ENCODE data around the gene PSMC5.

PSMC5 gene

GRCh38 chr17:63821804-63822203 lies 5.4 kb upstream of the PSMC5 start:
- DNase-seq: no peak

GRCh38 chr17:63822537-63822936 lies 4.7 kb upstream of the PSMC5 start:
- no peak for DNase-seq

DNA sequence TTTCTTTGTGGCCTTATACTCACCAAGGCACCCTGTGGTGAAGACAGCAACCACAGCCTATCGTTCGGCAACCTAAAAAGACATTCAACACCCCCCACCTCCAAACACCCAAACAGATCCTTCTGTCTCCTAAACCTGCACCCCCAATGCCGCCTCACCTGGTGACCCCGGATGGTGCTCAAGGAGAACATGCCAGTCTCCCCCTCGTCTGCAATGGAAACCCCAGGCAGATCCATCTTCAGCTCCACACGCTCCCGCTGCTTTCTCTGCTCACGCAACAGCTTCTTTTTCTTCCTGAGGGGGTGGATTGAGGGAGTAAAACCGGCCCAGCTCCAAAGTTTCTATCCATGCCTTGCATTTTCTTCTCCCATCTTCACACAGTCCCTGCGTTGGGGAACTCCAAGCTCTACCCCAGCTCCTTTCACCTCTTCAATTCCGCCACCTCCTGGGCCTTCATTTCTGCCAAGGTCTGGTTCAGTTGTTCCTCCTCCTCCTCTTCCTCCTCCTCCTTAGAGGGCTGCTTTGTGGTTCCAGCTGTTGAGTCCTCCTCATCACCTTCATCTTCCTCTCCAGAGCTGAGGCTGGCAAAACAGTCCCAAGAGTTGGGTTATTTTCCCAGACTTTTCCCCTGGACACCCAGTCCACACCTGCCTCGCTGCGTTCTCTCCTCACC lies 3.4 kb upstream of the PSMC5 start:
- no peak for DNase-seq

DNA sequence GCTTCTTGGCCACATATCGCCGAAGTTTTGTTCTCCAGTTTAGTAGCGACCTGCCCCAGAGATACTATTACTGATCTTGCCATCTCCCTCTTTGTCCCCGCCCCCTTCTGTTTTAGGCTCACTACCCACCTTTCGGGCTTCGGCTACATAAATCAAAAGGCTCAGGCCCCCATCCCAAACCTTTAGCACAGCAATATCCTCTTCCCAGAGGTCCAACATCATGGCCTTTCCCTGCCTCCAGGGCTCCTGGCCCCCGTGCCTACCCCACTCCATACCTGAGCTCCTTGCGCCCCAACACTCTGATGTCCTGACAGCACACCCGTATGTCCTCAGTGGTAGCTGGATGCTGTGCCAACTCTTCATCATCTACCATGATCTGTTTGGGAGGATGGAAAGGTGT lies 2.9 kb upstream of the PSMC5 start:
- DNase-seq: no peak

- DNase-seq: no peak
Measured at GRCh38 chr17:63826468-63827001, 696 bp upstream of the PSMC5 start.

DNA sequence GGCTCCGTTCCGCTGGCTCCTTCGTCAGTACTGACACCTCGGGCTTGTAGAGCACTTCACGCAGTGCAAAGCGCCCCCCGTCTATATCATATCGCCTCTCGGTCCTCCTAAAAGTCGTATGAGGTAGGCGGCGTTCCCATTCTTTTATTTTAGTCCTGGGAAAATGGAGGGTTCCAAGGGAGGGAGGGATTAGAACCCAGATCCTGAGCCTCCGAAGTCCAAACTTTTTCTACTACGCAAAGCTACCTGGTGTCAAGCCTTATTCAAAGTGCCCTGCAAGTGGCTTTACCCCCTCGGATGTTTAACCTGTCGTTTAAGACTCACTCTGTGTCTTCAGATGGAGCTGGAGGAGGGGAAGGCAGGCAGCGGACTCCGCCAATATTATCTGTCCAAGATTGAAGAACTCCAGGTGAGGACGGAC lies 580 bp downstream of the PSMC5 start:
- DNase-seq: no peak

GRCh38 chr17:63828936-63829335 lies 1.7 kb downstream of the PSMC5 start:
- DNase-seq: no peak

GRCh38 chr17:63830278-63830677 lies 3.0 kb downstream of the PSMC5 start:
- no peak for DNase-seq

DNA sequence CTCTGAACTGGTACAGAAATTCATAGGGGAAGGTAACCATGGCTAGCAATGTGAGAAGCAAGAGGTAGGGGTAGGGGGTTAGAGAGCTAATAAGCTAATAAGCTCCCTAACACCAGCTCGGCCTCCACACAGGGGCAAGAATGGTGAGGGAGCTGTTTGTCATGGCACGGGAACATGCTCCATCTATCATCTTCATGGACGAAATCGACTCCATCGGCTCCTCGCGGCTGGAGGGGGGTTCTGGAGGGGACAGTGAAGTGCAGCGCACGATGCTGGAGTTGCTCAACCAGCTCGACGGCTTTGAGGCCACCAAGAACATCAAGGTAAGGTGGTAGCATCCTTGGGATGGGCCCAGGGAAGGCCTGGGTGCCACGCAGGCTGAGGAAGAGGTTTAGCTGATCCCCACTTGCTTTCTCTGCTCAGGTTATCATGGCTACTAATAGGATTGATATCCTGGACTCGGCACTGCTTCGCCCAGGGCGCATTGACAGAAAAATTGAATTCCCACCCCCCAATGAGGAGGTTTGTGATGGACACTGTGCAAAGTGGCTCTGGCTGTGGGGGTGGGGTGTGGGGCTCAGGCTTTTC lies 3.8 kb downstream of the PSMC5 start:
- DNase-seq: no peak

DNA sequence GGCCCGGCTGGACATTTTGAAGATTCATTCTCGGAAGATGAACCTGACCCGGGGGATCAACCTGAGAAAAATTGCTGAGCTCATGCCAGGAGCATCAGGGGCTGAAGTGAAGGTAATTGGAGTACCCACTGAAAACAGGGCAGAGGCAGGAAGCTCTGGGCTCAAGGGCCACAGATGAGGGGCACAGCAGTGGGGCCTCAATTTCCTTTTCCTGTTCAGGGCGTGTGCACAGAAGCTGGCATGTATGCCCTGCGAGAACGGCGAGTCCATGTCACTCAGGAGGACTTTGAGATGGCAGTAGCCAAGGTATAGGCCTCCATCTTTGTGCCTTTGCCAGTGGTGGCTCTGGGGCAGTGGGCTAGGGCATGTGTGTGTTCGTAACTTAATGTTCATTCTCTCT lies 4.3 kb downstream of the PSMC5 start:
- no peak for DNase-seq

- no peak for DNase-seq
Measured at GRCh38 chr17:63832014-63832413, 4.8 kb downstream of the PSMC5 start.

DNA sequence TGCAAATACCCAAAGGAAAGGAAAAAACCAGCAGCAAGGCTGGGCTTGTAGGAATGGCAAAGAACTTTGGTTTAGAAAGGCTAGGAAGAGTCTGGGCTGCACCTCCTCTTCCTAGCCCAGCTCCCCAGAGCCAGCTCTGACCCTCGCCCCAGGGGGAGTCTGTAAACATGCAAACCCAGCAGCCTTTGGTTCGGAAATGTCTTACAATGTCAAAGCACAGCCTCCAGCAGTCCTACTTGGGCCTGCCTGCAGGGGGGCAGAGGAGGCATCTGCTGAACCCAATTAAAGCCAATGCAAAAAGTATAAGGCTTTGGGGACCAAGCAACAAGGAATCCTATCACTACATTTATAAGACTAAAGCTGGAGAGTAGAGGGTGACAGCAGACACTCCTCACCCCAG lies 5.2 kb downstream of the PSMC5 start:
- DNase-seq: no peak

- DNase-seq: no peak
Measured at GRCh38 chr17:63833026-63833740, 6.0 kb downstream of the PSMC5 start.

DNA sequence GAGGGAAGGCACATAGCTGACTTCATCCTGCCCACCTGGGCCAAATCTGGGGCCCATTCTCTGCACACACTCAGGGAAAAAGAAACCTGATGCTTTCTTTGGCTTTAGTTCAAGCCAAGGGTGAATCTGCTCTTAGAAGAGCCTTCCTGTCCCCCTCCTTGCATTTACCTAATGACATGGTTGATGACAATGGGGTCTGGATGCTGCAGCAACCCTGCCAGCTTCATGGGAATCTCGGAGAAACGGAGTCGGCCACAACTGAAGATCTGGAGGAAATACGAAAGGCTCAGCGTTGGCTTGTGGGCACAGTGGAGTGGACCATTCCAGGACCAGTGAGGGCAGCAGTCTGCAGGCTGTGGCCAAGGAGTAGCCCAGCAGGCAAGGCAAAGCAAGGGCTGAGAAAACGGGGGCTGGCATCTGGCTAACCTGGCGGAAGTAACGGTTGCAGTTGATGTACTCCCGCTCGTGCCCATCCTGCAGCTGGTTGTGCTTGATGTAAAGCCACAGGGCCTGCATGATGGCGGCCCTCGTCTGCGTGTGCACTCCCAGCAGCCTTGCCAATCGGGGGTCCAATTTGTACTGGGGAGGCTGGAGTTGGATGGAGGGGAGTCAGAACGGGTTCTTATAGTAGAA lies 6.6 kb downstream of the PSMC5 start:
- DNase-seq: no peak

DNA sequence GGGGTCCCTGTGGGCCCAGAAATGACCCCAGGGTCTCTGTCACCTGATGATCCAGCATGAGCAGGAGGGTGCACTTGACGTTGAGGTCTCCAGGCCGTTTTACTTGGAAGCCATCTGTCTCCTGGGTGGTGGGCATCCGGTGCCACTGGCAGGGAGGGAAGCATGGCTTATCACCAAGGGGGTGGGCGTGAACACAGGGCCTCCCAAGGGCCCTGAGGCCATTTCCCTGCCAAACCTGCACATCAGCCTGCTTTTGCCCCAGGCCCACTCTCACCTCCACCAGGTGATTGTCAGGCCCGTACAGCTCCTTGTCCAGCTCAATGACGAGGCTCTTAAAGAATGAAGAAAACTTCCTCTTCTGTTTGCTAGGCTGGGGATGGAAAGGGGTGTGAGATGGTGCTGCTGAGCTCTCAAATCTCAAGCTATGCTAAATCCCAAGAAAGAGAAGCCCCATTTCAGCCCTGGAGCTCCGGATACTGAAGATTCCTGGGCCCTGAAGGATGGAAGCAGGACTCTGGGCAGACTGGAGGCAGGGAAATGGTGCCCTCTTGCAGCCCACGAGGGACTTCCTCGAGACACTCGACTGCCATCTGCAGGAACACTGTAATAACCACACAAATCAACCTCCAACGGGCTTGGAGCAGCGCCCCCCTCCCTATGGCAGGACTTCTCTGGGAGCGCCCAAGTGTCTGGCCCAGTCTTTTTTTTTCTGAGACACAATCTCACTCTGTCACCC lies 7.4 kb downstream of the PSMC5 start:
- peak; percentile 71 for DNase-seq

- DNase-seq: no peak
Measured at GRCh38 chr17:63835167-63835720, 8.0 kb downstream of the PSMC5 start.

DNA sequence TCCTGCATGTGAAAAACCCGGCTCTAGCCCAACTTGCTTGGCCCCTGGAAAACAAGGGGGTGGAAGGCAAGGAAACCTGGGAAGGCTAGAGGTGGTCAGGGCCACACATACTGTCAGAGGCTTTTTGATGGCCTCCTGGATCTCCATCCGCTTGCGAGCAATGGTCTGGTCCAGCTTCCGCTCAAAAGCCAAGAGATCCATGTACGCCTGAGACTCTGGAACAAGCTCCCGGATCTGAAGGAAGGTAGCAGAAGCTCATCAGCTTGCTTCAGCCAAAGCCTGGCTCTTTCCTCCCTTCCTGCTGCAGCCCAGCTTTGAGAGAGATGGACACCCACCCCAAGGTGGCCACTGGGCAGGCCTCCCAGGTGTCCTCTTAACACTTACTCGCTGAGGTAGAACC lies 9.6 kb downstream of the PSMC5 start:
- DNase-seq: no peak

GRCh38 chr17:63837480-63837879 lies 10.2 kb downstream of the PSMC5 start:
- DNase-seq: no peak

DNA sequence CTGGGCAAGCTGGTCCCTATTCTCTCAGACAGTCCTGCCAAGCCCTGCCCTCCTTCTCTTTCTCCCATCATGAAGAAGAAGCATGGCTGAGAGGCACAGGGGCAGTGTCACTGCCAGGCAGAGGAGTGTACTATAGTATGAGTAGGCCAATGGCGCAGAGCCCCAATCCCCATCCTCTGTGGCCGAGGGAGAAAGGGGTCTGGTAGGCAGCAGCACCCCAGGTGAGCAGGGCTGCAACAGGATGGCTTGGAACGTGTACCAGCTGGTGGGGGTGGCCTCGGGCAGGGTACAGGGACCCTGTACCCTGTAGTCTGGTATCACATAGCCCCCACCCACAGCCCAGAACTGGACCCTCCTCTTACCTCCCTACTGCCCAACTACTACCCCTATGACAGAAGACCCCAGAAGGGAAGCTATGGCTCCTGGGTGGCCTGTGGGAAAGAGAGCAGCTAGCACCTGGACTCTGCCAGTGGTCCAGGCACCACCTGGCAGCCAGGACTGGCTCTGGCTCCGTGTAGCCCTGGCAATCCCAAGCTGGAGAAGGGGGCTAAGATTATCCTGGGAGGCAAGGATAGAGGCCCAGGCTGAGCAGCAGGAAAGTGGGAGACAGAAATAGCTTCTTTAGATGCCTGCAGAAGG lies 10.8 kb downstream of the PSMC5 start:
- DNase-seq: no peak

DNA sequence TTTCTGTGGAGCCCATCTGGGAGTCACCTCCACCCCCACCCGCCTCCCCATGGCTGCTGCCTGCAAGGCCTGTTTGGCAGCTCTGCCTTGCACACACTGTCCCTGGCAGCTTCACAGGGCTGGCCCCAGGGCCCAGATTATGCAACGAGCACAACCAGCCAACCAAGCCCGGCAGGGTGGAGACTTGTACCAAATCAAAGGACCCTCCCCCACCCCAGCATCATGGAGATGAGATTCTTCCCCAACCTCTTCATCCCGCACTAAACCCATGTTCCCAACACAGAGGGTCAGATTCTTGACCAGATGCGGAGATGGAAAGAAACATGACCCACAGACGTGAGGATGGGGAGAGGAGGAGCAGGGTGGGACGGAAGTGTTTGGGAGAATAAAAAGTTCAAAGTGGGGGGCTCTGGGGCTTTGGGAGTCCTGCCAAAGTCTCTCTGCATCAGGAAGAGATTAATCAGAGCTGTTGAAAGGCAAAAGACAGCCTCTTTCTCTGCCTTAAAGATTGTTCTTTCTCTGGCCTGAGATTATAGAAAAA lies 11.5 kb downstream of the PSMC5 start:
- DNase-seq: no peak

- no peak for DNase-seq
Measured at GRCh38 chr17:63840591-63841349, 13.5 kb downstream of the PSMC5 start.

Data from activated naive CD4-positive, alpha-beta T cell treated with Interleukin-2 at 50 U/mL for 16 hours (primary cell).